Uterus (tissue), 2 donors: ENCODE measurements around the gene FGD2.

ENCODE experiments used
- CTCF ChIP-seq, 4 experiments: fragments of 200-600 bp in 2 of 4; fragments of 450-650 bp in 2 of 4; sonication (generic) in 2 of 4; IDR thresholded peaks; one replicate each; pipeline ENCODE4 v1.5.1; 2016 to 2019; ENCODE audit warnings: antibody characterized with exemption in 4 of 4, mild to moderate bottlenecking in 2 of 4, moderate library complexity in 1 of 4
- POLR2A ChIP-seq, 2 donors: fragments of 450-650 bp; IDR thresholded peaks; one replicate each; pipeline ENCODE4 v1.6.1; 2016; ENCODE audit warnings: antibody characterized with exemption in 2 of 2, mild to moderate bottlenecking in 1 of 2, moderate library complexity in 1 of 2

GRCh38 chr6:37052027-37052628, 46.7 kb downstream of the FGD2 start:
- TF ChIP-seq CTCF (IDR thresholded peaks at IDR 0.05) (no peak), POLR2A (IDR thresholded peaks at IDR 0.05) (no peak)
